ENCODE results near the gene CMTM6. TPM values are rescaled to one million over a fixed set of nuclear protein-coding genes. Genes with fewer than 3 reads are reported as not detected.

CMTM6 gene
- total RNA-seq, 6 donors from 2014 or later, result 16.8 to 86.0 (median 61.3) TPM

GRCh38 chr3:32457971-32458471 is 44.6 kb downstream of the CMTM6 start:
- Histone ChIP-seq H3K4me3 (peak overlapping the region in 1 of 4 donors; percentile 14), H3K36me3 (peaks cover 0 to 15% (median 7%) of the 10 kb centered on the region in 4 donors), H3K27ac (peak overlapping the region; percentile 39 to 75 (median 60)), H3K4me1 (peaks cover 26 to 62% (median 31%) of the 10 kb centered on the region in 4 donors), H3K9me3 (no peaks in the 10 kb centered on the region), H3K27me3 (no peaks in the 10 kb centered on the region)
- peak; percentile 56 to 68 for ATAC-seq (ENCODE audit: low FRiP score in 2 of 2)
- TF ChIP-seq POLR2A (IDR thresholded peaks at IDR 0.05), result peak in 1 of 4 donors; percentile 24
- TF ChIP-seq EP300 (IDR thresholded peaks at IDR 0.05), result no peak
- no peak for TF ChIP-seq POLR2AphosphoS5 (IDR thresholded peaks at IDR 0.05)
- no peak for TF ChIP-seq CTCF (IDR thresholded peaks at IDR 0.05)
- WGBS, 2 donors, result 39 to 49% methylated on average over 8 to 9 of the region's 9 CpGs
- no peak for DNase-seq

GRCh38 chr3:32456429-32457130 is 46.1 kb downstream of the CMTM6 start:
- no peak for ATAC-seq (ENCODE audit: low FRiP score in 2 of 2)
- TF ChIP-seq CTCF (IDR thresholded peaks at IDR 0.05) (no peak), POLR2AphosphoS5 (IDR thresholded peaks at IDR 0.05) (no peak), EP300 (IDR thresholded peaks at IDR 0.05) (no peak)
- 95 to 100% methylated on average over 5 to 11 of the region's 11 CpGs for WGBS, 2 donors
- Histone ChIP-seq H3K27me3 (no peaks in the 10 kb centered on the region), H3K36me3 (peaks cover 0 to 25% (median 15%) of the 10 kb centered on the region in 4 donors), H3K4me1 (peaks cover 21 to 51% (median 22%) of the 10 kb centered on the region in 4 donors), H3K4me3 (no peak overlapping the region), H3K9me3 (no peaks in the 10 kb centered on the region), H3K27ac (peak overlapping the region in 1 of 4 donors; percentile 40)
- DNase-seq, result no peak

GRCh38 chr3:32455609-32456428 is 46.8 kb downstream of the CMTM6 start:
- Histone ChIP-seq H3K36me3 (peaks cover 0 to 28% (median 15%) of the 10 kb centered on the region in 4 donors), H3K27me3 (no peaks in the 10 kb centered on the region), H3K4me3 (no peak overlapping the region), H3K27ac (peak overlapping the region in 1 of 4 donors; percentile 40), H3K4me1 (peaks cover 18 to 44% (median 21%) of the 10 kb centered on the region in 4 donors), H3K9me3 (no peaks in the 10 kb centered on the region)
- no peak for TF ChIP-seq POLR2A (IDR thresholded peaks at IDR 0.05)
- TF ChIP-seq POLR2AphosphoS5 (IDR thresholded peaks at IDR 0.05), result no peak
- TF ChIP-seq EP300 (IDR thresholded peaks at IDR 0.05), result no peak
- TF ChIP-seq CTCF (IDR thresholded peaks at IDR 0.05), result no peak
- ATAC-seq (ENCODE audit: low FRiP score in 2 of 2) (no peak), DNase-seq (no peak)
- 85 to 94% methylated on average over 15 of the region's 15 CpGs for WGBS, 2 donors

GRCh38 chr3:32454731-32455608 is 47.7 kb downstream of the CMTM6 start:
- WGBS, 2 donors, result 85 to 92% methylated on average over 9 to 15 of the region's 15 CpGs
- Histone ChIP-seq H3K27ac (no peak overlapping the region), H3K9me3 (no peaks in the 10 kb centered on the region), H3K4me1 (peaks cover 15 to 35% (median 17%) of the 10 kb centered on the region in 4 donors), H3K4me3 (no peak overlapping the region), H3K36me3 (peaks cover 3 to 28% (median 17%) of the 10 kb centered on the region in 4 donors), H3K27me3 (no peaks in the 10 kb centered on the region)
- TF ChIP-seq POLR2AphosphoS5 (IDR thresholded peaks at IDR 0.05), result no peak
- TF ChIP-seq EP300 (IDR thresholded peaks at IDR 0.05), result no peak
- no peak for TF ChIP-seq POLR2A (IDR thresholded peaks at IDR 0.05)
- no peak for TF ChIP-seq CTCF (IDR thresholded peaks at IDR 0.05)
- ATAC-seq (ENCODE audit: low FRiP score in 2 of 2) (no peak), DNase-seq (peak in 1 of 2 donors; percentile 33)

All from upper lobe of left lung (tissue), 6 donors.